HG03439 (cell line): ENCODE measurements around the gene SCN8A.

ENCODE experiments used
- ATAC-seq: cut with Tn5 transposase; IDR thresholded peaks from one replicate; pipeline ENCODE4 v1.9.1; 2021; ENCODE audit warnings: mild to moderate bottlenecking, moderate library complexity; ENCODE audit not compliant: unreplicated experiment

Gene SCN8A

GRCh38 chr12:51702587-51702986, 111.6 kb downstream of the SCN8A start:
- ATAC-seq = no peak

- ATAC-seq = no peak
Measured at GRCh38 chr12:51705450-51705849, 114.4 kb downstream of the SCN8A start.

- no peak for ATAC-seq
Measured at GRCh38 chr12:51706206-51706605, 115.2 kb downstream of the SCN8A start.

GRCh38 chr12:51714666-51715065, 123.6 kb downstream of the SCN8A start:
- no peak for ATAC-seq

GRCh38 chr12:51717326-51717925, 126.4 kb downstream of the SCN8A start:
- ATAC-seq = no peak

GRCh38 chr12:51721282-51721940, 130.4 kb downstream of the SCN8A start:
- ATAC-seq = no peak

- no peak for ATAC-seq
Measured at GRCh38 chr12:51722431-51722830, 131.4 kb downstream of the SCN8A start.

GRCh38 chr12:51726161-51726560, 135.1 kb downstream of the SCN8A start:
- no peak for ATAC-seq

GRCh38 chr12:51726931-51727330, 135.9 kb downstream of the SCN8A start:
- no peak for ATAC-seq

GRCh38 chr12:51729331-51729730, 138.3 kb downstream of the SCN8A start:
- no peak for ATAC-seq

GRCh38 chr12:51730745-51731144, 139.7 kb downstream of the SCN8A start:
- ATAC-seq = no peak

- ATAC-seq = no peak
Measured at GRCh38 chr12:51740536-51740935, 149.5 kb downstream of the SCN8A start.

GRCh38 chr12:51744235-51744634, 153.2 kb downstream of the SCN8A start:
- ATAC-seq = no peak

GRCh38 chr12:51744957-51745356, 153.9 kb downstream of the SCN8A start:
- no peak for ATAC-seq

- no peak for ATAC-seq
Measured at GRCh38 chr12:51746416-51746815, 155.4 kb downstream of the SCN8A start.

- ATAC-seq = no peak
Measured at GRCh38 chr12:51748235-51748634, 157.2 kb downstream of the SCN8A start.

GRCh38 chr12:51749206-51749985, 158.4 kb downstream of the SCN8A start:
- no peak for ATAC-seq

GRCh38 chr12:51749986-51750317, 158.9 kb downstream of the SCN8A start:
- ATAC-seq = no peak

GRCh38 chr12:51751661-51752060, 160.6 kb downstream of the SCN8A start:
- ATAC-seq = no peak

- ATAC-seq = no peak
Measured at GRCh38 chr12:51752234-51752889, 161.3 kb downstream of the SCN8A start.

GRCh38 chr12:51753980-51754675, 163.1 kb downstream of the SCN8A start:
- no peak for ATAC-seq
